Heart left ventricle (tissue), 16 donors: ENCODE data around the gene MIF. TPM values are rescaled to one million over a fixed set of nuclear protein-coding genes. Genes with fewer than 3 reads are reported as not detected.

Source experiments
- ATAC-seq, 4 donors: fragments of 200-7000 bp; cut with Tn5 transposase; one replicate each; pipeline ENCODE4 v1.9.1; 2020 to 2022; ENCODE audit warnings: moderate library complexity in 4 of 4, mild to moderate bottlenecking in 3 of 4, moderate number of reproducible peaks in 1 of 4
- DNase-seq, 5 donors: peaks; one replicate each; pipeline ENCODE4 v3.0.0-alpha.2; 2020
- H3K27ac ChIP-seq, 12 donors: fragments of 200-600 bp; sonication (generic) in 4 of 12; one replicate each; pipeline versions ENCODE4 v1.5.0 to v1.8.0; 2016 to 2022; ENCODE audit warnings: mild to moderate bottlenecking in 2 of 12
- H3K27me3 ChIP-seq, 9 donors: fragments of 200-600 bp; sonication (generic) in 2 of 9; one replicate each; pipeline versions ENCODE4 v1.5.1 to v1.8.0; 2016 to 2022; ENCODE audit warnings: mild to moderate bottlenecking in 3 of 9
- H3K36me3 ChIP-seq, 9 donors: fragments of 200-600 bp; sonication (generic) in 2 of 9; one replicate each; pipeline versions ENCODE4 v1.5.0 to v1.8.0; 2018 to 2022; ENCODE audit warnings: mild to moderate bottlenecking in 2 of 9
- H3K4me1 ChIP-seq, 12 donors: fragments of 200-600 bp; sonication (generic) in 4 of 12; one replicate each; pipeline versions ENCODE4 v1.5.0 to v1.8.0; 2016 to 2022; ENCODE audit warnings: mild to moderate bottlenecking in 3 of 12
- H3K4me3 ChIP-seq, 12 donors: fragments of 200-600 bp; sonication (generic) in 4 of 12; one replicate each; pipeline versions ENCODE4 v1.5.0 to v1.8.0; 2017 to 2022; ENCODE audit warnings: mild to moderate bottlenecking in 9 of 12, moderate library complexity in 4 of 12
- H3K9me3 ChIP-seq, 12 donors: fragments of 200-600 bp; sonication (generic) in 4 of 12; one replicate each; pipeline versions ENCODE4 v1.5.0 to v1.8.0; 2016 to 2022; ENCODE audit warnings: mild to moderate bottlenecking in 1 of 12
- POLR2A ChIP-seq, 2 donors: fragments of 450-650 bp; IDR thresholded peaks; one replicate each; pipeline ENCODE4 v1.6.1; 2017; ENCODE audit warnings: antibody characterized with exemption in 2 of 2, mild to moderate bottlenecking in 2 of 2, moderate library complexity in 2 of 2
- WGBS, 4 donors: extraction: QIAGEN DNeasy Blood & Tissue Kit in 2 of 4; methylation state at CpG; one replicate each; pipeline versions ENCODE4 v1.1.5 to v1.1.7; 2013 to 2018; 5-methylcytosine and 5-hydroxymethylcytosine counted together
- intact Hi-C, 10 donors: fragments of 100-400 bp; cut with DNase I; formaldehyde crosslinking; loops; one replicate each; pipeline versions ENCODE4 v1.11.1 to v1.14.2; 2022
- polyA plus RNA-seq, 2 donors: library from polyadenylated mRNA; stranded (reverse); fragments of 200-250 nt; gene quantifications; one replicate each; pipeline ENCODE4 v1.2.3, GENCODE V29; 2013
- total RNA-seq, 9 donors: library from RNA; depleted of rRNA in 2 of 9; stranded (reverse); fragments of >200 nt in 2 of 9; fragmentation: NEBNext Ultra II Directional in 3 of 9; extraction: Animal tissue kit (Norgen Biotek cat#: 25700) in 3 of 9; gene quantifications; one replicate each; pipeline versions ENCODE4 v1.1.0 to v1.2.4, GENCODE V29; 2016 to 2023
- TF ChIP-seq, protein P1 (sequence below), 12 donors: fragments of 200-600 bp; sonication (generic) in 4 of 12; IDR thresholded peaks; one replicate each; pipeline versions ENCODE4 v1.5.0 to v1.8.0; 2018 to 2022; ENCODE audit warnings: antibody characterized with exemption in 12 of 12, mild to moderate bottlenecking in 5 of 12
- donor health status: ischemic (EF 13 %, LVEDD 7.1; RV severe dilation, severe dysfunction).
- donor health status: healthy with polysubstance abuse.
- donor health status: DM: no; HTN: yes; CAD: no.
- donor health status: DM: no; HTN: no; CAD: no.
- donor health status: ischemic (EF 25% LVEDD 6.9; RV normal size, moderate dysfunction).
- donor health status: ischemic (EF 25% LVEDD 5.7; RV mildly dilated, moderate dysfunction).
- donor health status: healthy.
- donor health status: DM: yes; HTN: yes; CAD: no.
- donor health status: ischemic (EF 35%, LVEDD 5.7; RV mildly dilated, moderate dysfunction).
- donor health status: nonischemic (EF 11% LVEDD 7.7; RV severe dilation, severe dysfunction).
- donor health status: DM: yes; HTN: yes; CAD: no.
- donor health status: PGD.
- donor health status: ischemic (EF 29% LVEDD 5.4; RV normal size, mild dysfunction).
- donor health status: nonischemic (EF 23%, LVEDD 6.1; RV moderate dilation, normal function).

MIF gene
- total and polyA plus RNA-seq, 11 donors: 192 to 503 (median 238) TPM

DNA sequence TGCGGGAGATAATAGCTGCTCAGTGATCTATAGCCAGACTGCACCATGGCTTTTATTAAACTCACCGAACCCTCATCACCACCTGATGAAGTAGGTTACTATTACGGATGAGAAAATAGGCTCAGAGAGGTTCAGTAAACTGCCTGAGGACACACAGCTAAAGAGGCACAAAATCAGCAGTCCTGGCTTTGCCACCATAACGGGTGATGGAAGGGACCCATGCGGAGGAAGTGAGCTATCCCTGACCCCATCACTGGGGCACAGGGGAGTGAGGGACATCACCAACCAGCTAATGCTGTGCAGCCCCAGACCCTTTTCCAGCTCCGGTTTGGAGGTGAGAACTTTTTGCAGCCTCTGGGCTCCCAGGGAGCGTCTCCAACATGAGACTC, 48.1 kb upstream of the MIF start:
- 57 to 62% (median 58%) methylated on average over 7 of the region's 7 CpGs for WGBS, 4 donors

DNA sequence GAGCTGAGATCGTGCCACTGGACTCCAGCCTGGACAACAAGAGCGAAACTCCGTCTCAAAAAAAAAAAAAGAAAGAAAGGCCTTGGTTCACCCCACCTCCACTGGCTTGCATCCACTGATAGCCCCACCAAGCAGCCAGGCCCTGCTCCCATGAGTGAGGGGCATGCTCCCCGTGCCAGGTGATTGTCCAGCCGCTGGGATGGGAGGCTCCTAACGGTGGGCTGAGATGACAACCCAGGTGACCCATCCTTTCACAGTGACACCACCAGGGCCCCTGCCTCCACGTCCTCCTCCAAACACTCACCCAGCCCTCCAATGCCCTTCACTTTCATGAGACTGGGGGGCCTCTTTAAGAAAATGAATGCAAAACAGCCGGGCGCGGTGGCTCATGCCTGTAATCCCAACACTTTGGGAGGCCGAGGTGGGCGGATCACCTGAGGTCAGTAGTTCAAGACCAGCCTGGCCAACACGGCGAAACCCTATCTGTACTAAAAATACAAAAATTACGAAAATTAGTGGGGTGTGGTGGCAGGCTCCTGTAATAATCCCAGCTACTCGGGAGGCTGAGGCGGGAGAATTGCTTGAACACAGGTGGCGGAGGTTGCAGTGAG, 46.8 kb upstream of the MIF start:
- Histone ChIP-seq H3K4me1 (peaks cover 3 to 54% (median 37%) of the 10 kb centered on the region in 12 donors), H3K27ac (peak overlapping the region in 6 of 12 donors; percentile 61 to 80 (median 70)), H3K36me3 (no peaks in the 10 kb centered on the region), H3K9me3 (no peaks in the 10 kb centered on the region), H3K4me3 (no peak overlapping the region), H3K27me3 (no peaks in the 10 kb centered on the region)
- 89 to 91% (median 90%) methylated on average over 18 of the region's 18 CpGs for WGBS, 4 donors
- intact Hi-C loops: loop anchor here (2.0 to 10.0 kb wide), 9 partner anchors 60 to 305 kb away; partner anchors contain the start of genes CHCHD10 (in 5 of the 10), SMARCB1 (in 3 of the 10) and MMP11 (in 1 of the 10)
- TF ChIP-seq, protein P1, sequence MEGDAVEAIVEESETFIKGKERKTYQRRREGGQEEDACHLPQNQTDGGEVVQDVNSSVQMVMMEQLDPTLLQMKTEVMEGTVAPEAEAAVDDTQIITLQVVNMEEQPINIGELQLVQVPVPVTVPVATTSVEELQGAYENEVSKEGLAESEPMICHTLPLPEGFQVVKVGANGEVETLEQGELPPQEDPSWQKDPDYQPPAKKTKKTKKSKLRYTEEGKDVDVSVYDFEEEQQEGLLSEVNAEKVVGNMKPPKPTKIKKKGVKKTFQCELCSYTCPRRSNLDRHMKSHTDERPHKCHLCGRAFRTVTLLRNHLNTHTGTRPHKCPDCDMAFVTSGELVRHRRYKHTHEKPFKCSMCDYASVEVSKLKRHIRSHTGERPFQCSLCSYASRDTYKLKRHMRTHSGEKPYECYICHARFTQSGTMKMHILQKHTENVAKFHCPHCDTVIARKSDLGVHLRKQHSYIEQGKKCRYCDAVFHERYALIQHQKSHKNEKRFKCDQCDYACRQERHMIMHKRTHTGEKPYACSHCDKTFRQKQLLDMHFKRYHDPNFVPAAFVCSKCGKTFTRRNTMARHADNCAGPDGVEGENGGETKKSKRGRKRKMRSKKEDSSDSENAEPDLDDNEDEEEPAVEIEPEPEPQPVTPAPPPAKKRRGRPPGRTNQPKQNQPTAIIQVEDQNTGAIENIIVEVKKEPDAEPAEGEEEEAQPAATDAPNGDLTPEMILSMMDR (IDR thresholded peaks at IDR 0.05): no peak
- no peak for TF ChIP-seq POLR2A (IDR thresholded peaks at IDR 0.05)
- DNase-seq (peak in 1 of 5 donors; percentile 47), ATAC-seq (no peak)

More for the DNA sequence above, 48.1 kb upstream of the MIF start:
- Histone ChIP-seq H3K4me1 (peaks cover 3 to 54% (median 37%) of the 10 kb centered on the region in 12 donors), H3K27ac (peak overlapping the region in 11 of 12 donors; percentile 60 to 80 (median 70)), H3K9me3 (no peaks in the 10 kb centered on the region), H3K4me3 (no peak overlapping the region), H3K36me3 (no peaks in the 10 kb centered on the region), H3K27me3 (no peaks in the 10 kb centered on the region)
- ATAC-seq: no peak
- intact Hi-C loops: loop anchor here (1.0 to 10.0 kb wide), 10 partner anchors 59 to 304 kb away; partner anchors contain the start of genes CHCHD10 (in 5 of the 10), SMARCB1 (in 3 of the 10) and MMP11 (in 1 of the 10)
- TF ChIP-seq, protein P1 (IDR thresholded peaks at IDR 0.05): no peak
- TF ChIP-seq POLR2A (IDR thresholded peaks at IDR 0.05): no peak
- DNase-seq: no peak

- H3K27me3 ChIP-seq: no peaks in the 10 kb centered on the region
- no peak for ATAC-seq
- H3K36me3 ChIP-seq: no peaks in the 10 kb centered on the region
- no peak for TF ChIP-seq POLR2A (IDR thresholded peaks at IDR 0.05)
- H3K9me3 ChIP-seq: no peaks in the 10 kb centered on the region
- WGBS, 4 donors: 79 to 85% (median 83%) methylated on average over 24 of the region's 24 CpGs
- peak in 1 of 5 donors; percentile 47 for DNase-seq
- intact Hi-C loops: loop anchor here (1.0 to 10.0 kb wide), 10 partner anchors 61 to 306 kb away; partner anchors contain the start of genes CHCHD10 (in 5 of the 10), SMARCB1 (in 3 of the 10) and MMP11 (in 1 of the 10)
- no peak overlapping the region for H3K4me3 ChIP-seq
- H3K4me1 ChIP-seq: peaks cover 3 to 54% (median 37%) of the 10 kb centered on the region in 12 donors
- no peak overlapping the region for H3K27ac ChIP-seq
These were observed 46.0 kb upstream of the MIF start for GRCh38 chr22:23847991-23848864.

GRCh38 chr22:23849009-23850006, 44.9 kb upstream of the MIF start:
- intact Hi-C loops: loop anchor here (2.0 to 10.0 kb wide), 9 partner anchors 62 to 307 kb away; partner anchors contain the start of genes CHCHD10 (in 5 of the 10), SMARCB1 (in 3 of the 10) and MMP11 (in 1 of the 10)
- peak overlapping the region in 4 of 12 donors; percentile 5 to 27 (median 24) for H3K4me3 ChIP-seq
- TF ChIP-seq, protein P1 (IDR thresholded peaks at IDR 0.05): peak; percentile 95 to 99 (median 98)
- no peak for TF ChIP-seq POLR2A (IDR thresholded peaks at IDR 0.05)
- WGBS, 4 donors: 12 to 26% (median 23%) methylated on average over 44 to 62 of the region's 62 CpGs
- peaks cover 3 to 51% (median 31%) of the 10 kb centered on the region in 12 donors for H3K4me1 ChIP-seq
- H3K36me3 ChIP-seq: no peaks in the 10 kb centered on the region
- peak; percentile 81 to 94 (median 85) for DNase-seq
- H3K27ac ChIP-seq: no peak overlapping the region
- no peaks in the 10 kb centered on the region for H3K9me3 ChIP-seq
- ATAC-seq: peak; percentile 11 to 65 (median 56)
- H3K27me3 ChIP-seq: no peaks in the 10 kb centered on the region
